Activated CD4-positive, alpha-beta T cell treated with anti-CD3 and anti-CD28 coated beads, Interleukin-2, Interleukin-4, amounts not matched to agents 100 ng/mL and 50 ng/mL, durations not matched to agents 16 hours and 8 hours (primary cell): ENCODE measurements around the gene PHKB.
"Not testable (repeated sequence)": the region's sequence is repeated elsewhere in the genome, so short reads cannot be mapped to it uniquely, and the experiment has no call there.

ENCODE experiments used
- DNase-seq: peaks from one replicate; pipeline ENCODE4 v3.0.0-alpha.2; 2020; ENCODE audit warnings: low spot score

The PHKB gene

GRCh38 chr16:47470211-47470610 is 9.1 kb downstream of the PHKB start:
- DNase-seq: no peak

DNA sequence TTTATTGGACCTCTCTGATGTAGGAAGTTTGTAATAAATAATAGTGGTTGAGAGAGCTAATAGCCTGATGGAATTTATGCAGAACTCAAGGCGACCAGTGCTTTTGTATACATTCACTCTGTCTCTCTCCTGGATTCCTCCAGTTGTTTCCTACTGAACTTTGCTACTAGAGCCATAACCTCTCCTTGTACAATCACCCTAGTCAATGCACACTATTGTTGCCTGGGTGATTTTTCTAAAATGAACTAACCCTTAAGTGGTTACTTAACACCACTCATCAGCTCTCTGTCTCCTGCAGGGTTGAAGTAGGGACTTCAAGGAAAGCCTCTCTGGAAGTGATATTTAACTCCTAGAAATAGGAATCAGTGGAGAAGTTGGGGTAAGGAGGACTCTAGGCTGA is 9.7 kb downstream of the PHKB start:
- no peak for DNase-seq

DNA sequence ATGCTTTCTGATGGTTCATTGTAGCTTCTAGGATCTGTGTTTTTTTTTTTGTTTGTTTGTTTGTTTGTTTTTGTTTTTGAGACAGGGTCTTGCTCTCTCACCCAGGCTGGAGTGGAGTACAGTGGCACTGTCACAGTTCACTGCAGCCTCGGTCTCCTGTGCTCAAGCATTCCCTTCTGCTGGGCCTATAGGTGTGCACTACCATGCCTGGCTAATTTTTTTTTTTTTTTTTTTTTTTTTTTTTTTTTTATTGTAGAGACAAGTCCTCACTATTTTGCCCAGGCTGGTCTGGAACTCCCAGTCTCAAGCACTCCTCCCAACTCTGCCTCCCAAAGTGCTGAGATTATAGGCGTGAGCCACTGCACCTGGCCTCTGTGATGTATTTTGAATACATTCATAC is 11.9 kb downstream of the PHKB start:
- not testable (repeated sequence) for DNase-seq

GRCh38 chr16:47473792-47474191 is 12.7 kb downstream of the PHKB start:
- no peak for DNase-seq

DNA sequence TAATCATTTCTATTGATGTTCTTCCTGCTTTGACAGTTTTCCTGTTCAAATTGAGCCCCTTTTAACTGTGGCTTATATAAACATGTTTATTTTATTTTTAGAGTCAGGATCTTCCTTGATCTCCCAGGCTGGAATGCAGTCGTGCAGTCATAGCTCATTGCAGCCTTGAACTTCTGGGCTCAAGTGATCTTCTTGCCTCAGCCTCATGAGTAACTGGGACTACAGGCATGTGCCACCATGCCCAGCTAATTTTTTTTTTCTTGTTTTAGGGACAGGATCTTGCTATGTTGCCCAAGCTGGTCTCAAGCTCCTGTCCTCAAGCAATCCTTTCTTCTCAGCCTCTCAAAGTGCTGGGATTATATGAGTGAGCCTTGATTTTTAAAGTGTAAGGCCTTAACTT is 14.7 kb downstream of the PHKB start:
- no peak for DNase-seq

GRCh38 chr16:47476654-47477345 is 15.7 kb downstream of the PHKB start:
- DNase-seq: no peak

GRCh38 chr16:47477679-47478078 is 16.5 kb downstream of the PHKB start:
- no peak for DNase-seq

GRCh38 chr16:47480410-47480809 is 19.3 kb downstream of the PHKB start:
- DNase-seq: no peak

DNA sequence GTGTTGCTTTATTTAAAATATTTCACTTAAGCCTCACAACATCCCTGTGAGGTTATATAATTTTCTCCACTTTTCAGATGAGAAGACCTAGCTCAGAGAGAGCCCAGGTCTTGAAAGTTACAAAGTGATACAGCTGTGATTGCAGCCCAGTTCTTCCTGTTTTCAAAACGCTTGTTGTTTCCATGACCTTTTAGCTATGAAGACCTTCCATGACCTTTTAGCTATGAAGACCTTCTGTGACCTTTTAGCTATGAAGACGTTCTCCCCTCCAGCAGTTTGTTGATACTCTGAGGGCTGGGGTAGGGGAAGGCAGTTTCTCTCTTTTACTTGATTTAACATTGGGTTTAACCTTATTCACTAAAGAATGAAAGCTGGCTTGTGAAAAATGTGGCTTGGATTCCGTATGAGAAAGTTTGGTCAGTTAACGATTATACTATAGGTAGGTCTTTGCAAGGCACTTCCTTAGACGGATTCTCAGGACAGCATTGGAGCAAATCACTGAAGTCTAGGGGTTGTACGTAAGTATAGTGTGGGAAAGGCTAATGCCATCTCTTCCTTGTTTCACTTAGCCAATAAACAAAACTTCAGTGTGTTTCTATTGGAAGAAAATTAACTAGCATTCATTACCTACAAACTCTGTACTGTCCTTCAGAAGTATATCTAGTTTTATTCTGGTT is 20.7 kb downstream of the PHKB start:
- no peak for DNase-seq

DNA sequence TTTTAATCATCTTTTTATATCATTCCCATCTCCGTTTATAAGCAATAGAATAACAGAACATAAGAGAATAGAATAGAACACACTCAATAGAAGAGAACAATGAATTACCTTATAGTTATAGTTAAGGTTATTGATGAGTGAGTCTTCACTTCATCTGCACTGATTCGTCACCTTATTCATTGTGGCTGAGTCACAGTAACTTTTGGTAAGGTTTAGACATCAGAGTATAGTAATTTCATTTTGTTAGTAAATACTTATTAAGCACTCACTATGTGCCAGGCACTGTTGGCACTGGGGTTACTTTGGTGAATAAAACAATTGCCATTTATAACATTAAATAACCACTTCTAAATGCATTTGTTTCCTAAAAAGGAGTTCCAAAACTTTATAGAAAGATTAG is 22.5 kb downstream of the PHKB start:
- DNase-seq: no peak

- DNase-seq: no peak
Measured at GRCh38 chr16:47486856-47487255, 25.7 kb downstream of the PHKB start.

DNA sequence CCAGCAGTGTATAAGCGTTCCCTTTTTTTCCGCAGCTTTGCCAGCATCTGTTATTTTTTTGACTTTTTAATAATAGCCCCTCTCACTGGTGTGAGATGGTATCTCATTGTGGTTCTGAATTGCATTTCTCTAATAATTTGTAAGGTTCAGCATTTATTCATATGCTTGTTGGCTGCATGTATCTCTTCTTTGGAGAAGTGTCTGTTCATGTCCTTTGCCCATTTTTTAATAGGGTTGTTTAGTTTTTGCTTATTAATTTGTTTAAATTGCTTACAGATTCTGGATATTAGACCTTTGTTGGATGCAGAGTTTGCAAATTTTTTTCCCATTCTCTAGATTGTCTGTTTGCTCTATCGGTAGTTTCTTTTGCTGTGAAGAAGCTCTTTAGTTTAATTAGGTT is 26.9 kb downstream of the PHKB start:
- no peak for DNase-seq

DNA sequence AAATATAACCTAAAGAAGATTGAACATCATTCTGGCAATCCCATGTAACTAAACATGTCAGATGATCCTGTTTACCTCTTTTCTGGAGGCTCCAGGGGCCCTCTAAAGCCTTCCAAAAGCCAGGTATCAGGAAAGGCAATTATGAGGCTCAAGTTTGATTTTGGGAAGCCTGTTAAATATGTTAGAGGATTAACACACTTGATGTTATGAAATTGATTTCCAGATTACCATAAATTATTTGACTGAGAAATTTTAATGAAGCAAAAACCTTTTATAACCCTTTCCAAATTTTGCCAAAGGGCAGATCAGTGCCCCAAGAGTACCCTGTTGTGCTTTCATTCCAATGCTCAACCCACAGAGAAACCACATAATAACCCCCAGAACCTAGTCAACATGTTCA is 29.3 kb downstream of the PHKB start:
- no peak for DNase-seq

GRCh38 chr16:47492036-47492427 is 30.9 kb downstream of the PHKB start:
- DNase-seq: no peak

DNA sequence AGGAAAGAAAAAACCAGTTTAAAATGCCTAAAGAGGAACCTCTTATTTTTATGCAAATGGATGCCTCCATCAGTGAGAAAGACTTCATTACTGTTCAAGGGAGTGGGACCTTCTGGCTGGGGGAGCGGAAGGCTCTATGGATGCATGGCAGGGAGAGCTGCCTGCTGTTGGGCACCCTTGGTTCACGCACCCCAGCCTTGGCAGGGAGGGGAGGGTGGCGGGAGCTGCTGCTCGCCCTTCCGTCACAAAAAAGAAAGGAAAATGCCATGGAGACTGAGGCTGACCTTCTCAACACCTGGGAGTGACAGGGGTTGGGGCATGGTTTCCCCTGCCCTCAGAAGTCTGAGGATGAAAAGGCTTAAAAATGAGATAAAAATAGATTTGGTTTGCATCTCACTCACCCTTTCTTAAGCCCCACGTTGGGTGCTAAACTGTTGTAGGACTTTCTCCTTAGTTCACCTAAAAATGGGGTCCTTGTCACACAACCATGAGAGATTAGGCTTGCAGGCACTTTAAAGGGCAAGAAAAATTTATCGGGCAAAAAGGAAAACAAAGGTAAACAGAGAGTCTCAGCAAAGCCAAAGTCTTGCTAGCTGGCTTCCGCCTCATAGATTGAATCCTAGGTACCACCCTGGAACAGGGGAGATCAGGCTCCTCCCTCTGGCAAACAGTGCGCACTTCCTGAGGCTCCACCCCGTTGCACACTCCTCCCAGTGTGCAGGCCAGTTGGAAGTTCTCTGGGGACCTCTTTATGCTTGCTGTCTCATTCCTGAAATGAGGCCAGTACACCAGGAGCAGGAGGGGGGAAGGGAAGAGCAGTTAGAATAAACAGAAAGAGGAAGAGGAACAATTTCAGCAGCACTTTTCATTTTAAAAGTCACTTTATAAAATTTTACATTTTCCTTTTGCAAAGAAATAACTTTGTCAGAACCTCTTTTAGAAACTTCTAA is 31.6 kb downstream of the PHKB start:
- no peak for DNase-seq

DNA sequence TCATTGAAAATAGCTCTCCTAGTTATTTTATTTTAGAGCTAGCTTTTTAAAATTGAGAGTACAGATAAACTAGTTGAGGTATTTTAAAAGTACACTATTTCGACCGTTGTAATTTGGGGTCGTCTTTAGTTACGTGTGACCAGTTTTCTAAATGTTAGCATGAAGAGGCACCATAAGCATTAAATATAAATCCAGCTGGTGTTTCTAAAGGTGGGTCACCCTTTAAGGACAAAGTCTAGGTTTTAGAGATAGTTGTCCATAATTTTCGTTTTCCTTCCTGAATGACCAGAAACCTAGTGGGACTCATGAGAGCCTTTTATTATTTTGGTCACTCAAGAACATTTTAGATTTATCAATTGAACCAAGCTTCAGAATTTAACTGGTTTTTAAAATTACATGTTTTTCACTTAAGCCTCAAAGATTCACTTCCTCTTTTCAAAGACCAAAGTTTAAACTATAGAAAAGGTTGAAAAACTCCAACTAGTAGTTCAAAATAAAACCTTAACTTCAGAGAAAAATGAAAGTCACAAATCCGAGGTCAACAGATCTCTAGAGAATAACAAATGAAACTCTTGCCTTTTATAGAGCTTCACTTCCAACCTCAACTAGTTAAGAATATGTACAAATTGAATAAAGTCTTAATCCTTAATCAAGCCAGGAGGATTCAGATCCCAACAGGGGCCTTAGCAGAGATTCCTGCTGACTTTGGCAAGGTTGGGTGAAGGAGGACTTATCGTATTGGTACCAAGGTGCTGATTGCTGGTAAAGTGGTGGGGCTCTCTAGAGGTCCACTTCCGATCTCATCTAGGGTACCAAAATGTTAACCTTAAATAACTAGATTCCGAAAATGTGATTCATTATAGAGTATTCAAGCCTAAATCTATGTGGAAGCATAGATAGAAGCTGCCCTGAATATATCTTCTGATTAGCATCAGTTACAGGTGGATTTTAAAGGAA is 32.5 kb downstream of the PHKB start:
- DNase-seq: no peak

- no peak for DNase-seq
Measured at GRCh38 chr16:47499080-47499699, 38.1 kb downstream of the PHKB start.

DNA sequence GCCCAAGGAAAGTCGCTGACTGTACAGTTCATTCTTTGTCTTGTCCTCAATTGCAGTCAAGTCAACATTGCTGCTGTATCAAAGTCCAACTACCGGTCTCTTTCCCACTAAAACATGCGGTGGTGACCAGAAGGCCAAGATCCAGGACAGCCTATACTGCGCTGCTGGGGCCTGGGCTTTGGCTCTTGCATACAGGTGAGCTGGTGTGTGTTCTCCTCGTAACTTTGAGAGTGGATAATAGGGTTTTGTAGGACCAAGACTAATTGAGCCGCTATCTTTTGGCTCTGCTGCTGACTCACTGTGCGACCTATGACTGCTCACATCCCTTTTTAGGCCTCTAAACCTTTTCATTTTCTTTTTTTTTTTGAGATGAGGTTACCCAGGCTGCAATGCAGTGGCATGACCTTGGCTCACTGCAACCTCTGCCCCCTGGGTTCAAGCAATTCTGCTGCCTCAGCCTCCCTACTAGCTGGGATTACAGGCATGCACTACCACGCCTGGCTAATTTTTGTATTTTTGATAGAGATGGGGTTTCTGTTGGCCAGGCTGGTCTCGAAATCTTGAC is 38.7 kb downstream of the PHKB start:
- no peak for DNase-seq

DNA sequence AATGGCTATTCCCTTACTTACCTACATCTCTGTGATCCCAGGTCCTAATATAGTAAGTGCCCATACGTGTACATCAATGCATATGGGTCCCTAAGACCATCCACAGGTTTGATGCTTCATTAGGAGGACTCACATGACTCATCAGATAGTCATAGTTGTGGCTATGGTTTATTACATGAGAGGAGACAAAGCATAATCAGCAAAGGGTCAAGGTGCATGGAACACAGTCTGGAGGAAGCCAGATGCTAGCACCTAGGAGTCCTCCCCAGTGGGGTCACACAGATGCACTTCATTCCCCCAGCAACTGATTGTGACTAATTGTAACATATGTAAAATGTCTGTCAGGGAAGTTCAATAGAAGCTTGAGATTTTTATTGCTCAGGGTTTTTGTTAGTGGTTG is 42.8 kb downstream of the PHKB start:
- no peak for DNase-seq

DNA sequence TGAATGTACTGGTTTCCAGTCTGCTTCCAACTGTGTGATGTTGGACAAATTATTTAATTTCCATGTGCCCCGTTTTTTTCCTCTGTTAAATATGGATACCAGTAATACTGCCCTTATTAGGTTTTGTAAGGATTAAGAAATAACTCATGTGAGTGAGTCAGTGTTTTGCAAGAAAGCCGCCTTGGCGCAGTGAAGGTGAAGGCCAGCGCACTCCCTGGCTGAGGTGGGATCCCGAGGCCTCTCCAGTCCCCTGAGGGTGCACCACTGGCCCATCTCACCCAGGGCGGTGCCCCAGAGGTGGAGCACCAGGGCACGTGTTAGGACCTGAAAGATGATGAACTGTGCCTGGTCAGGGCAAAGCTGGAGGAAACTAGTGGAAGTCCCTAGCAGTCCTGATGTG is 43.5 kb downstream of the PHKB start:
- no peak for DNase-seq

DNA sequence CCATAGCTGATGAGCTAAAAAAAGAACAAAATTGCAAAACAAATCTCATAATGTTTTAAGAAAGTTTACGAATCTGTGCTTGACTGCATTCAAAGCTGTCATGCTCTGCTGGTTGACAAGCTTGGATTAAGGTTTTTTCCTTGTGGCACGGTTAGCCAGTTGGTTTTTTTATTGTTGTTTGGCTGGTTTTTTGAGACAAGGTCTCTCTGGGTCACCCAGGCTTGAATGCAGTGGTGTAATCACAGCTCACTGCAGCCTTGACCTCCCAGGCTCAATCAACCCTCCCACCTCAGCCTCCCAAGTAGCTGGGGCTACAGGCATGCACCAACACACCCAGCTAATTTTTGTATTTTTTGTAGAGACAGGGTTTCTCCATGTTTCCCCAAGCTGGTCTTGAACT is 45.7 kb downstream of the PHKB start:
- DNase-seq: no peak
